Measurements from ENCODE around the gene RGS18.
"Not testable (repeated sequence)": the region's sequence is repeated elsewhere in the genome, so short reads cannot be mapped to it uniquely, and the experiment has no call there.

Gene RGS18

GRCh38 chr1:192167011-192167410 is 8.7 kb downstream of the RGS18 start:
- DNase-seq (ENCODE audit: low read depth): no peak

- no peak for DNase-seq (ENCODE audit: low read depth)
These were observed 9.8 kb downstream of the RGS18 start for GRCh38 chr1:192167911-192168700.

- DNase-seq (ENCODE audit: low read depth): no peak
These were observed 10.7 kb downstream of the RGS18 start for GRCh38 chr1:192168964-192169363.

GRCh38 chr1:192170196-192170984 is 12.1 kb downstream of the RGS18 start:
- no peak for DNase-seq (ENCODE audit: low read depth)

GRCh38 chr1:192171123-192171522 is 12.9 kb downstream of the RGS18 start:
- no peak for DNase-seq (ENCODE audit: low read depth)

GRCh38 chr1:192175971-192176370 is 17.7 kb downstream of the RGS18 start:
- DNase-seq (ENCODE audit: low read depth): no peak

- no peak for DNase-seq (ENCODE audit: low read depth)
These were observed 25.5 kb downstream of the RGS18 start for GRCh38 chr1:192183788-192184187.

- DNase-seq (ENCODE audit: low read depth): no peak
These were observed 27.9 kb downstream of the RGS18 start for GRCh38 chr1:192186197-192186596.

- DNase-seq (ENCODE audit: low read depth): no peak
These were observed 31.8 kb downstream of the RGS18 start for GRCh38 chr1:192190066-192190465.

- no peak for DNase-seq (ENCODE audit: low read depth)
These were observed 43.0 kb downstream of the RGS18 start for GRCh38 chr1:192201303-192201702.

- DNase-seq (ENCODE audit: low read depth): no peak
These were observed 66.1 kb downstream of the RGS18 start for GRCh38 chr1:192224396-192224795.

GRCh38 chr1:192224846-192225245 is 66.6 kb downstream of the RGS18 start:
- DNase-seq (ENCODE audit: low read depth): no peak

- DNase-seq (ENCODE audit: low read depth): no peak
These were observed 67.0 kb downstream of the RGS18 start for GRCh38 chr1:192225266-192225665.

GRCh38 chr1:192225703-192226102 is 67.4 kb downstream of the RGS18 start:
- no peak for DNase-seq (ENCODE audit: low read depth)

- no peak for DNase-seq (ENCODE audit: low read depth)
These were observed 69.1 kb downstream of the RGS18 start for GRCh38 chr1:192227330-192227729.

GRCh38 chr1:192227980-192228379 is 69.7 kb downstream of the RGS18 start:
- not testable (repeated sequence) for DNase-seq (ENCODE audit: low read depth)

- DNase-seq (ENCODE audit: low read depth): no peak
These were observed 74.7 kb downstream of the RGS18 start for GRCh38 chr1:192232817-192233417.

- no peak for DNase-seq (ENCODE audit: low read depth)
These were observed 76.9 kb downstream of the RGS18 start for GRCh38 chr1:192235127-192235526.
